HG02610 (cell line): Measurements from ENCODE around the gene PSME4.
"Not testable (repeated sequence)": the region's sequence is repeated elsewhere in the genome, so short reads cannot be mapped to it uniquely, and the experiment has no call there.

Experiments used
- ATAC-seq: cut with Tn5 transposase; IDR thresholded peaks from one replicate; pipeline ENCODE4 v1.9.1; 2021; ENCODE audit warnings: mild to moderate bottlenecking, moderate library complexity; ENCODE audit not compliant: unreplicated experiment

Gene PSME4

DNA sequence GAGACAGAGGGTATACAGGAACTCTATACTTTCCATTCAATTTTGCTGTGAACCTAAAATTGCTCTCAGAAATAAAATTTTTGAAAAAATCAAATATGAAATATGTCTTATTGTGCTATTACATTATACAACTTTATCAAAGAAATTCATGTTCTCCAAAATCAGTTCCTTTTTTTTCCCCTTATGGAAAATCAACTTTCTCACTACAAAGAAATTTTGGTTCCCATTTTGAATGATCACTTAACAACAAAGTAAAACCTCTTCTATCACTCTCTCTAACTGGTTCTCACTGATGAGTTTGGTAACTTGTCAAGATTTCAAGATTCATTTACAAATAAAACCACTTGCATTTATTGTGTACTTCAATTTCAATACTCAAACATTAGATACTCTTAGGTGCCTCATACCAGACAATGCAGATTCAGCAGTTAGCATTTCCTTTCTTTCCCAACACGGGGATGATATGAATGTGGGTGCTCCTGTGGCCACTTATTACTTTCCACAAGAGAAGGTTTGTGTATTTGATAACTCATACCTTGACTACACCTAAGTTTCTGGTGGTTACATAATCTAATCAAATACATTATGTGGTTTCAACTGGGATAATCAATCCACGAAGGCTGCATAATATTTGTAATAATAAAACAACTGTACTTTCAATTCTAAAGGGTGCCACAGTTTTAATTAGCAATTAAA lies 6.4 kb downstream of the PSME4 start:
- peak; percentile 59 for ATAC-seq

DNA sequence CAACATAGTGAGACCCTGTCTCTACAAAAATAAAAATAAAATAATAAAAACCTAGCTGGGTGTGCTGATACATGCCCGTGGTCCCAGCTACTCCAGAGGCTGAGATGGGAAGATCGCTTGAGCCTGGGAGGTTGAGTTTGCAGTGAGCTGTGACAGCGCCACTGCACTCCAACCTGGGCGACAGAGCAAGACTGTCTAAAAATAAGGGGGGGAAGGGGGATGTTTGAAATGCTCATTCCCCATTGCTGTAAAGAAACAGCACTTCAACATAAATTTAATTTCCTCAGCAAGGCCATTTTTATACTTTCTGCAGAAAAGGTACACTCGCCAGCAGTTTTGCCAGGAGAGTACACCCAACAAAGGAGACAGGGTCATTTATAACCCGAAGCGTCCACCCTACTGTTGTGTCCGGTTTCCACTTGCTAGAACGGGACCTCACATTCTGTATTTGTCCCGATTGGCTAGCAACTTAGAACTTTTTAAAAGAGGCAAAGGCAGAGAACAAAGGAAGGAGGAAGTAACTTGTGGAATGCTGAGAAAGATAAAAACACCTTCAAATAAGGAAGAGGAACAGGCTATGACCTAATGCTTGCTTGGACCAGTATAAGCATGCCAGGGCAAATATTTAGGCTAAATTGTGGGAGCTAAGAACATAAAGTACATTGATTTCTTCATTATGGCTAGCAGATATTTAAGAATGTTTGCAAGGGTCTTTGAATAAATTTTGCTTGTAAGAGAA lies 9.1 kb downstream of the PSME4 start:
- ATAC-seq, result not testable (repeated sequence)

DNA sequence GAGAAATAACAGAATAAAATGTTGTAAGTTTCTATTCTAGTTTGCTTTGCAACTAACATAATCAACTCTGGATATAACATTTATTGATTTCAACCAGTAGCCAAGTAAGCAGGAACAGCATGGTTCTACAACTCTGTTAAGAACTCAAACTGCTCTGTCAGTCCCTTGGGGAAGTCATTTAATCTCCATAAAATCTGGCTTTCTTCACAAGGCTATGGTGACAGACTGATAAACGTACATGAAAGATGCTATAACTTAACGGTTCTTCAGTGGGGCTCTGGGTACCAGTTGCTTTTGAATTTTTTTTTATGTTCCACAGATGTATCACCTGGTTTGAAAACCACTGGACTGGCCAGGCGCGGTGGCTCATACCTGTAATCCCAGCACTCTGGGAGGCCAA lies 10.3 kb downstream of the PSME4 start:
- ATAC-seq, result no peak

DNA sequence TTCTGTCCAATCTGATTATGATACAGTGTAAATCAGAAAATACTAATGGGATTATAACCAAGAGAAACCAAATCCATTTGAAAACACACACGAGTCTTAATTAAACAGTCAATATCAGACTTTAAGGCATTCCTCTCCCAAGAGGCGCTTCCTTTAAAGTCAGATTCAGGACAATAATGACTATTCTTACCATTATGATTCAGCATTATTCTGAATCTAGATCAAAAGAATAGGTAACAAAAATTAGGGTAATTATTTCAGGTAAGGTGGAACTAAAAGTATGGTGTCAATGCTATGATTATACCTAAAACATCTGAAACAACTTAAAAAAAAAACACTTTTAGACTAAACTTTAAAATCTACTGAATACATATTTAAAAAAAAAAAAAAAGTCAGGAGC lies 12.3 kb downstream of the PSME4 start:
- no peak for ATAC-seq

DNA sequence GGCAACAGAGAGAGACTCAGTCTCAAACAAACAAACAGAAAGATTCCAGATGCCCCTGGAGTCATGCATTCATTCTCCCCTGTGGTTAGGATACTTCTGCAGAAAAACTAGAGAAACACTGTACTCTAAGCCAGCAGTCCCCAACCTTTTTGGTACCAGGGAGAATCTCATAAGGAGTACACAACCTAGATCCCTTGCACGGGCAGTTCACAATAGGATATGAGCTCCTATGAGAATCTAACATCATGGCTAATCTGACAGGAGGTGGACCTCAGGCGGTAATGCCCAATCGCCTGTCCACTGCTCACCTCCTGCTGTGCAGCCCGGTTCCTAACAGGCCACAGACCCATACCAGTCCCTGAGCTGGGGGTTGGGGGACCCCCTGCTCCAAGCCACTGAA lies 18.3 kb downstream of the PSME4 start:
- no peak for ATAC-seq

DNA sequence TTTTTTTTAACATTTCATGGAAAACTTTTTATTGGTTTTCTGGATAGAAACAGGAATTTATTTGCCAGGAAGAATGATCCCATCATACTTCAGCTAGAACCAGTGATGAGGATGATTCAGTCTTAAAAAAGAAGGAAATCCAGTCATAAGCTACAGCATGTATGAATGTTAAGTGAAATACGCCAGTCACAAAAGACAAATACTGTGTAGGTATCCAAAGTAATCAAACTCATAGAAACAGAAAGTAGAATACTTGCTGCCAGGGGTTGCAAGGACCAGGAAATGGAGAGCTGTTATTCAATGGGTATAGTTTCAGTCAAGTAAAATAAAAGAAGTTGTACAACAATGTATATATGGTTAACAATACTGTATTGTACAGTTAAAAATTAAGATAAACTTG lies 21.3 kb downstream of the PSME4 start:
- no peak for ATAC-seq

DNA sequence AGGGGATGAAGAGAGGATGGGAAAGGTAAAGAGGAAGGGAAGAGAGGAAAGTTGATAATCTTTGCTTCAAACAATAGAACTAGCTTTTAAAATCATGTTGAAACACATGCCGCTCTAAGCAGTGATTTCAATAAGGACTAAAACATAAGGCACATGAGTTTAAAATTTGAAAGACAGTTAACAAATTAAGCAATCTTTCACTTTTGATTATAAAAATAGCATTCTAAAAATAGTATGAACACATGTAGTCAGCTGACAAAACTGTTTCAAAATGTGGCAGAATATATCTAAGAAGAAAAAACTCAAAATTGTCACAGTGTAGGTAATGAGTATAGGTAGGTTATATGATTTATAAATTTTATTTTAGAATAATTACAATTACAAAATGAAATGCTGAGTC lies 25.3 kb downstream of the PSME4 start:
- ATAC-seq, result no peak

DNA sequence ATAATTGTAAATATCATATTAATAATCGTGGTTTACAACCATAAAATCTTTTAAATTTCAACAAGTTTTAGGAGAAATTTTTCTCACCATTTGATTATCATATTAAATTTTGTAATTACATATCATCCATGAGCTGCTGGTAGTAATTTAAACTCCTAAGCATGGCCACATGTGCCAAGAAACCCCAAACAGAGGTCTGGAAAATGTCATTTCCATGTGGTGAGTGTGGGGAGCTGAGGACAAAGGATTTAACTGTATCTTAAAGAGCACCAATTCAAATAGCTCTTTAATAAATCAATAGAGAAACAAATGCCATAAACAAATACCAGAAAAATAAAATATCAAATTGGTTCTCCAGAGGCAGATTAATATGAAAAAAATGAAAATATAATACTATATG lies 26.3 kb downstream of the PSME4 start:
- ATAC-seq, result no peak

DNA sequence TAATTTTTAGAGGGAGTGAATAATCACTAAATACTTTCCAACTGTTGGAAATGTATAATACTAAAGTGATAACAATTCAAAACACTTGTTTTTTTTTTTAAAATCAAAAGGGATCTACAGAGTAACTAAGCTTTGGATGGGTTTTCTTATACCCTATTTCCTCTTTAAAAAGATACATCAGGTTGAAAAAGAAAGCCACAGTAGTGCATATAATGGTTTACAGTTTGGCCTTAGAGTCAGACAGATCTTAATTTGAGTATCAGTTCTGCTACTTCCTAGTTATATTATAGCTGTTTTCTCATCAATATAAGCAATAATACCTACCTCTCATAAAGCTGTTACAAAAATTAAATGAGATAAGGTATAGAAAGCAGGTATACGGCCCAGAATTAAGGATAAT lies 28.5 kb downstream of the PSME4 start:
- no peak for ATAC-seq

DNA sequence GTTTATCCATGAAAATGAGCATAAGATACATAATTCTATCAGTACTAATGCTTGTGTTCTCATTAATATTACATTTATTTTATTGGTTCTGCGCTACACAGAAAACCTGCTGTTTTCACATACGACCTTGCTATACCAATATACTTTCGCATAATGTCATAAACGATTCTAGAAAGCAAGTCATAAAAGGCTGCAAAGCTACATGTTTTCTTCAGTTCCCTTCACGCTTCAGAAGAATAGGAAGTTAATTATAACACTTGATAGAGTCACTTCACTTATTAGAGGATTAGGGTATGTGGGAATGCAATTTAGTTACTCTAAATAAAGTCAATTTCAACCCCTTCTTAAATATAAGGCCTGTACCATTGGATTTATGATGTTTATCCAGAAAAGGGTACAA lies 29.0 kb downstream of the PSME4 start:
- ATAC-seq, result peak; percentile 87

DNA sequence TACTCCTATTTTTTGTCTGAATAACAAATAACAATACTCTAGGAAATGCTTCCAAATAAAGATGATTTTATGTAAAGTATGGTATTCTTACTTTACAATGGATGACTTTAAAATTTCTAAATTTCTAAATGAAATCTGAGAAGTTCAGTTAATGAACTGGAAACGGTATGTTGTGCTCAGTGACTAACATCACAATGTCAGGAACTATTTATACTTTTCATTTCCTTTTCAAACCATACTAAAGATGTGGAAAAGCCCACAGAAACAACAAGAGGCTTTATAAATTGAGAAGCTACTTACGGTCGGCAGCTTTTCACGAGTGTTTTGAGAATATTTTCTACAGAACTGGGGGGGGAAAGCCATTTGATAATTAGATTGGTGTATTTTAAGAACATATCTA lies 31.1 kb downstream of the PSME4 start:
- no peak for ATAC-seq

DNA sequence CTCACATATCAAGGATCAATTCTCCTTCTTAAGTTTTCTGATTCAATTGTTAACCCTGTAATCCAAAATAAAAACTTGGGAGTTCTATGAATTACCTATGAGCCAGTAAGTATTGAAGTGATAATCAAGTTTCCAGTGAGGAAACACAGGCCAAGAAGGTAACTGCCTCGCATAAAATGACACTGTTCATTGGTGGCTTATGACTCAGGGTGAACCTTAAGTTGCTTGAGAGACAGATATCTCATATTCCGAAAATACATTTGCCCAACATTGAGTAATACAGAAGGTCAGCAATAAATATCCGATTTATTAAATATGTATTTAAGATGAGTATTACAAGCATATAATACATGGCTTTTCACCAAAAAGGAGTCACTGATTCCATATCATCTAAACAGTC lies 31.9 kb downstream of the PSME4 start:
- no peak for ATAC-seq

DNA sequence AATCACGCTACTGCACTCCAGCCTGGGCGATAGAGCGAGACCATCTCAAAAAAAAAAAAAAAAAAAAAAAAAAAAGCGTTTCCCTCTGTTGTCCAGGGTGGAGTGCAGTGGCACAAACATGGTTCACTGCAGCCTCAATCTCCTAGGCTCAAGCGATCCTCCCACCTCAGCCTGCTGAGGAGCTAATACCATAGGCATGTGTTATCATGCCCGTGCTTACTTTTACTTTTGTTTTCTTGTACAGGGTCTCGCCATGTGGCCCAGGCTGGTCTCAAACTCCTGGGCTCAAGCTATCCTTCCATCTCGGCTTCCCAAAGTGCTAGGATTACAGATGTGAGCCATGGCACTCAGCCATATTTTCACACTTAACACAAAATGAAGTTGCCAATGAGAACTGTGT lies 37.5 kb downstream of the PSME4 start:
- no peak for ATAC-seq

DNA sequence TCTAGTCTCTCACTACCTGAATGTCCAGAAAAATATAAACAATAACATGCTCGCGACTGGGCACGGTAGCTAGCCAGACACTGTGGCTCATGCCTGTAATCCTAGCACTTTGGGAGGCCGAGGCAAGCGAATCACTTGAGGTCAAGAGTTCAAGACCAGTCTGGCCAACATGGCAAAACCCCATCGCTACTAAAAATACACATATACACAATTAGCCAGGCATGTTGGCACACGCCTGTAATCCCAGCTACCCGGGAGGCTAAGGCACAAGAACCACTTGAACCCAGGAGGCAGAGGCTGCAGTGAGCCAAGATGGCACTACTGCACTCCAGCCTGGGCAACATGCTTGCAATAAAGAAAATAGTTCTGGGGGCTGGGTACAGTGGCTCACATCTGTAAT lies 44.5 kb downstream of the PSME4 start:
- not testable (repeated sequence) for ATAC-seq

DNA sequence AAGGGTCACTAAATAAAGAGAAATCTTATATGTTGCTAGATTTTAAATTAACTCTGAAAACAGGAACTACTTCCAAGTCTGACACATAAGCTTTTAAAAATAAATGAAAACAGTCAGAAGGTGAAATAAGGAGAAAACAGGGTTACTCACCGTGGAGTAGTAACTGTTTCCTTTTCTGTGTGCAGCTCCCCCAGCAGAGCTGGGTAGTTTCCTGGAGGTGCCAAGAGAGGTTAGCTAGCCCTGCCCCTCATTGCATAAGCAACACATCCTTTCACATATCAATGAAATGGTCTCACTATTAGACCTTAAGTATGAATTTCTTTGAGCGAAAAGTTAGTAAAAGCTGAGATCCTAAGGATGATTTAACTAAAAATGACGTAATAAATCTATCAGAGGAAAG lies 57.1 kb downstream of the PSME4 start:
- peak; percentile 98 for ATAC-seq

DNA sequence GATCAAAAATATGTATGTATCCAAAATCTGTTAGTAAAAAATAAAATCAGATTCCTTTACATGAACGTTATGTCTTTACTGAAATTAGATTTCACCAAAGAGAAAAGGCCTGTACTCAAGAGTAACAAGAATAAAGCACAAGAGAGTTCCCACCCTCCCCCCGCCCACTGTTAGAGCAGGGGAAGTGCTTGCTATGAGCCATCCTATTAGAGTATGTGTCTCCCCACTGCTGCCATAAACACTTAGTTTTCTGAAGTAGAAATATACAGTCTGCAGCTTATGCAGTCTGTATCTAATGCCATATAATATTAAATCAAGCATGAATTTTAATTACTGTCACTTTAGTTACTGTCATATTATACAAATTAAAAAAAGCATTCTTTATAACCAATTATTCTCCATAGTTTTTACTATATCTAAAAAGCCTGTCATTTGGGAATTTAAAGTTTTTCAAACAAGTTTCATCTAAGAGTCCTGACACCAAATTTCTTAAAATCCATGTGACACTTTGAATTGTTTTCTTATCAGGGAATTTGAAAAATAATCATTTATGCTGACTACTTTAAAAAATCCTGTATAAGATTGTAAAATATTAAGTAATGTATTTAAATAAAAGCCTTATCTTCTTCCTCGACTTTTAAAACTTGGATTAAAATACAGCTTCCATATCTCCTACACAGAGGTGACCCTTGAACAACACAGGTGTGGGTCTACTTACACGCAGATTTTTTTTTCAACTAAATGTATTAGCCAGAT lies 59.2 kb downstream of the PSME4 start:
- no peak for ATAC-seq

DNA sequence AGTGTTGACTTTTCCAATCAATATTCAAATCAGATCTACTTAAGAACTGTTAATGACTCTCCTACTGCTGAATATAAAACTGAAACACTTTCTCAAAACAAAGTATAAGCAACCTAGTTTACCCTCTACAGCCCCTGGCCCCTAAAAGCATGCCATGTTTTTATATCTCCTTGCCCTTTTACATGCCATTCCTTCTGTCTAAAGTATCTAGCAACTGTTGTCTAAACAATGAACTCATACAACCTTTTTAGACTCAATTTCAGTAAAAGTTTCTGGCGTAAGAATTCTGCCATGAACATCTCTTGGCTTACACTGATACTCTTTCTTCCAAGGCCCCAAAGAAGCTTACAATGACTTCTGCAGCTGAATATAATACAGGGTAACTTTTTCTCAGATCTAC lies 63.2 kb downstream of the PSME4 start:
- no peak for ATAC-seq

DNA sequence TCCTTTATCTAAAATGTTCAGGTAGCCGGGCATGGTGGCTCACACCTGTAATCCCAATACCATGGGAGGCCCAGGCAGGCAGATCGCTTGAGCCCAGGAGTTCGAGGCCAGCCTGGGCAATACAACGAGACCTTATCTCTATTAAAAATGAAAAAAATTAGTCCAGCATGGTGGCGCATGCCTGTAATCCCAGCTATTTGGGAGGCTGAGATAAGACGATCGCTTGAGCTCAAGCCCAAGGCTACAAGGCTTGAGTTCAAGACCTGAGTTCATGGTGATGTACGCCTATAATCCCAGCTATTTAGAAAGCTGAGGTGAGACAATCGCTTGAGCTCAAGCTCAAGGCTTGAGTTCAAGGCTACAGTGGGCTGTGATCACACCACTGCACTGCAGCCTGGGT lies 65.4 kb downstream of the PSME4 start:
- ATAC-seq, result no peak

DNA sequence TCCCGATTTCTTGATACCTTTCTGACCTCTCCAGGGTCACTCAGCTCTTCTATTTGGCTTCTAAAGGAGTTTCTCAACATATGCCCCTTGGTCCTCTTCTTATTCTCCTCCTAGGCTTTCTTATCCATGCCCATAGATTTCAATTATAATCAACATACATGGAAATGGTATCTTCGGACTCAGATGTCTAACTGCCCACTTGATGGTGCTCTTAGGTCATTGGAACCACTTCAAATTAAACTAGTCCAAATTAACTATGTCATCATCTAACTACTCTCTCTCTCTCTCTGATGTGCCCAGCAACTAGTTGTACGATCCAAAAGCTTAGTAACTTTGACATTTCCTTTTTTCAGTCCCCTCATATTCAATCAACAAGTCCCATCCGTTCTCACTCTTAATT lies 67.8 kb downstream of the PSME4 start:
- ATAC-seq, result no peak

DNA sequence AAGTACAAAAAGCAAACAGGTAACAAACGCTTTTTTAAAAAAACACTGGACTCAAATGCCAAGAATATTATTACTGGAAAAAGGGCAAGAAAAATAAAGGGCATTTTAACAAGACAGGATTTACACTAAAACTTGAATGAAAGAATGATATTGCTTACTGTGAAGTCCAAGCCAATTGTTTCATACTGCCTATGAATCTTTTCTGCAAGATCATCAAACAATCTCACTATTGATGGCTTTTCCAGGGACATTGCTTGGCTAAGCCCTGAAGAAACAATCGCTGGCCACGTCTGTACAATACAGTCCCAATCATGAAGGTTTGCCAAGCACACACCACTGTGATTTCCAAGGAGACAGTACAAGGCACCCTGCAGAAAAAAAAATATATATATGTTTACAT lies 69.6 kb downstream of the PSME4 start:
- ATAC-seq, result no peak

DNA sequence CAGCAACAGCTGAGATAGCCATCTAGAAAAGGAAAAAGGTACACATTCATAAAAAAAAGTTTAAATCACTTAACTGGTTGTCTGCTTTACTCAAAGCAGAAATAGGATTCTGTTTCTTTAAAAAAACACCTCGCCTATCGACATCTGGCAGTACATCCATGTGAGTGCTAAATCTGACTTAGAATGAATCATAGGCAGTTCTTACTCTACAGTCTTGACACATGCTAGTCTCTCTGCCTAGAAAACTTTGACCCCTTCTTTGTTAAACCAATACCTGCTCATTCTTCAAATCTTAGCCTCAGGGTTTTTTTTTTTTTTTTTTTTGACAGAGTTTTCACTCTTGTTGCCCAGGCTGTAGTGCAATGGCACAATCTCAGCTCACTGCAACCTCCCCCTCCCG lies 73.9 kb downstream of the PSME4 start:
- ATAC-seq, result no peak
